Hepatocyte (in vitro differentiated cells): Measurements from ENCODE around the gene MBLAC1.

ENCODE experiments used
- EZH2 ChIP-seq: fragments of 200-600 bp; sonication (generic); IDR thresholded peaks from 2 replicates; pipeline ENCODE4 v1.6.1; 2016; ENCODE audit warnings: antibody characterized with exemption, mild to moderate bottlenecking, borderline replicate concordance
- EZH2phosphoT487 ChIP-seq: fragments of 200-600 bp; sonication (generic); IDR thresholded peaks from one replicate; pipeline ENCODE4 v1.6.1; 2018; ENCODE audit warnings: antibody characterized with exemption, mild to moderate bottlenecking, low read depth, moderate library complexity; ENCODE audit not compliant: unreplicated experiment, severe bottlenecking
- TF ChIP-seq, protein P1 (sequence below): fragments of 200-600 bp; sonication (generic); IDR thresholded peaks from 2 replicates; pipeline ENCODE4 v1.5.1; 2016; ENCODE audit warnings: antibody characterized with exemption, mild to moderate bottlenecking; ENCODE audit not compliant: poor library complexity

DNA sequence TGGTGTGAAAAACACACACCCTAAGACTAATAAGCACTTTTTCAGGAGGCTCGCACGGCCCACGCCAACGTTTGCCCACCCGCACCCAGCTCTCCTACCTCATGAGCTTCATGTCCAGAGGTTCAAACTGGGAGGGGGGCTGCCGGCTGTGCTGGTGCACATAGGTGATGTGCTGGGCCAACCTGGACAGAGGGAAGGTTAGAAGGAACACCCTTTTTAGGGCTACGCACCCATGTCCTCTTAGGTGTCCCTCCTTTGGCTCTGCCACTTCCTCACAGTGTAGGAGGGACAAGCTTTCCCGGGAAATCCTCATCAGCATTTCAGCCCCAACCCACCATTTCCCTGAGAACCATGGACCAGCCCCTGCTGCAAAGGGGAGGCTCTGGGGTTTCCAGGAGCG is 31.5 kb upstream of the MBLAC1 start:
- TF ChIP-seq, protein P1, sequence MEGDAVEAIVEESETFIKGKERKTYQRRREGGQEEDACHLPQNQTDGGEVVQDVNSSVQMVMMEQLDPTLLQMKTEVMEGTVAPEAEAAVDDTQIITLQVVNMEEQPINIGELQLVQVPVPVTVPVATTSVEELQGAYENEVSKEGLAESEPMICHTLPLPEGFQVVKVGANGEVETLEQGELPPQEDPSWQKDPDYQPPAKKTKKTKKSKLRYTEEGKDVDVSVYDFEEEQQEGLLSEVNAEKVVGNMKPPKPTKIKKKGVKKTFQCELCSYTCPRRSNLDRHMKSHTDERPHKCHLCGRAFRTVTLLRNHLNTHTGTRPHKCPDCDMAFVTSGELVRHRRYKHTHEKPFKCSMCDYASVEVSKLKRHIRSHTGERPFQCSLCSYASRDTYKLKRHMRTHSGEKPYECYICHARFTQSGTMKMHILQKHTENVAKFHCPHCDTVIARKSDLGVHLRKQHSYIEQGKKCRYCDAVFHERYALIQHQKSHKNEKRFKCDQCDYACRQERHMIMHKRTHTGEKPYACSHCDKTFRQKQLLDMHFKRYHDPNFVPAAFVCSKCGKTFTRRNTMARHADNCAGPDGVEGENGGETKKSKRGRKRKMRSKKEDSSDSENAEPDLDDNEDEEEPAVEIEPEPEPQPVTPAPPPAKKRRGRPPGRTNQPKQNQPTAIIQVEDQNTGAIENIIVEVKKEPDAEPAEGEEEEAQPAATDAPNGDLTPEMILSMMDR = no peak
- no peak for TF ChIP-seq EZH2
- no peak for TF ChIP-seq EZH2phosphoT487
